ENCODE data around the gene TXLNA. TPM values are rescaled to one million over a fixed set of nuclear protein-coding genes. Genes with fewer than 3 reads are reported as not detected.
A peak's percentile ranks its signal among the peaks of the same experiment; 100 is the strongest.
"Not testable (repeated sequence)": the region's sequence is repeated elsewhere in the genome, so short reads cannot be mapped to it uniquely, and the experiment has no call there.

The TXLNA gene
- polyA plus RNA-seq, 1 donor (not counting 4 experiments of a cell fraction or from before 2014, with no cell fraction given): 20.0 TPM

DNA sequence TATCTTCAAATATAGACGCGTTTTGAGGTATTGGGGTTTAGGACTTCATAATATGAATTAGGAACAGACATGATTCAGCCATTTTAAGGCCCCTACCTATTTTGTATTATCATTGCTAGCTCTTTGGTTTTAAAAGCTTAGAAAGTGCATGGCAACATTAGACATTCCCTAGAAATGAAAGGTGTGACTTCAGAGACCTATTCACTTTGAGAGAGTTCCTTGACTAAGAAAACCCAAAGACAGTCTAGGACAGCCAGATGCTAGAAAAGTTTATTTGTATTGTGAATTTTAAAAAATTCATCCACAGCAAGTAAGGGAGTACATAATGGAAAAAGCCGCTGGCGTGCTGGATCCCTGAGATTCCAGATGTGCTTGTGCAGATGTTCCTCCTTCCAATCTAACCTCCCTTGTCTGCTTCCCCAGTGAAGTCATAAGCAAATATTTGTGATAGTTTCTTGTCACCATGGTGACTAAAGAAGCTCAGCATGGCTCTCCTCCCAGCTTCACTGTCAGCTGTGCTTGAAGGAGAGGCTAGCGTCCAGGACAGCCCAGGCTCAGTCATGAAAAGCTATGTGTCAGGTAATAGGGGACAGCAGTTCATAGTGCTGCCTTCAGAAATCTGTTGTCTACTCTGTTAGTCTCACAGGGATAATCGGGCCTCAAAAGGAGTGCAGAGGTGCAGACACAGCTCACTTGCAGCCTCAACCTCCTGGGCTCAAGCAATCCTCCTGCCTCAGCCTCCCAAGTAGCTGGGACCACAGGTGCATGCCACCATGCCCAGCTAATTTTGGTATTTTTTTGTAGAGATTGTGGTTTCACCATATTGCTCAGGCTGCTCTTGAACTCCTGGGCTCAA is 36.8 kb upstream of the TXLNA start:
- Histone ChIP-seq H3K9me1 (ENCODE audit: control insufficient read depth, extremely low read depth, insufficient read depth, low read length) (peaks cover 3% of the 10 kb centered on the region), H3K9ac (ENCODE audit: control insufficient read depth, extremely low read depth, insufficient read depth, low read length) (no peak overlapping the region), H3K79me2 (ENCODE audit: control insufficient read depth, insufficient read depth, low read length) (peaks cover 88% of the 10 kb centered on the region), H4K20me1 (ENCODE audit: control insufficient read depth, extremely low read depth, insufficient read depth, low read length) (no peaks in the 10 kb centered on the region), H3K4me2 (ENCODE audit: control insufficient read depth, extremely low read depth, insufficient read depth, low read depth, low read length) (no peak overlapping the region), H3K9me3 (ENCODE audit: control insufficient read depth, low read depth, low read length) (no peaks in the 10 kb centered on the region), H3K27me3 (ENCODE audit: control insufficient read depth, extremely low read depth, insufficient read depth, low read length) (no peaks in the 10 kb centered on the region), H2AFZ (ENCODE audit: control insufficient read depth, low read length) (no peak overlapping the region), H3K4me1 (ENCODE audit: control insufficient read depth, extremely low read depth, insufficient read depth, low read length) (peaks cover 28% of the 10 kb centered on the region), H3K27ac (ENCODE audit: control insufficient read depth, insufficient read depth, low read length) (peak overlapping the region; percentile 8), H3K4me3 (ENCODE audit: control insufficient read depth in 2 of 3, extremely low read depth in 1 of 3, insufficient read depth in 2 of 3, low read depth in 1 of 3, low read length in 3 of 3) (no peak overlapping the region), H3K36me3 (ENCODE audit: control insufficient read depth in 2 of 2, extremely low read depth in 1 of 2, insufficient read depth in 2 of 2, low read length in 2 of 2) (peaks cover 0 to 2% of the 10 kb centered on the region in 2 experiments)
- DNase-seq (ENCODE audit: low read depth, low spot score): no peak
- dilution Hi-C loops (cut with MboI; ENCODE audit: extremely low pct_ligation_motif_present, low sequenced_read_pairs): no loop called here
- no peak for TF ChIP-seq EZH2 (IDR thresholded peaks at IDR 0.05; ENCODE audit: low read length)
- TF ChIP-seq CTCF (optimal IDR thresholded peaks at IDR 0.05 in 1 of 3, IDR thresholded peaks at IDR 0.05 in 1 of 3, conservative IDR thresholded peaks at IDR 0.05 in 1 of 3; ENCODE audit: extremely low read depth in 1 of 3, insufficient read depth in 2 of 3, low read length in 3 of 3): no peak
- no peak for FAIRE-seq

DNA sequence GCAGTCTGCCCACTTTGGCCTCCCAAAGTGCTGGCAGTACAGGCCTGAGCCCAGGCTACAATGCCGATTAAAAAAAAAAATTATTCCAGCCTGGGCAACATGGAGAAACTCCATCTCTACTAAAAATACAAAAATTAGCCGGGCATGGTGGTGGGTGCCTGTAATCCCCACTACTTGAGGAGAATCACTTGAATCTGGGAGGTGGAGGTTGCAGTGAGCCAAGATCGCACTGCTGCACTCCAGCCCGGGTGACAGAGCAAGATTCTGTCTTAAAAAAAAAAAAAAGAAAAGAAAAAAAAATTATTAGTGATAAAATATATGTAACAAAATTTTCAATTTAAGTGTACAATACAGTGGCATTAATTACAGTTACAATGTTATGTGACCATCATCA is 36.2 kb upstream of the TXLNA start:
- dilution Hi-C loops (cut with MboI; ENCODE audit: extremely low pct_ligation_motif_present, low sequenced_read_pairs); H3K27me3 ChIP-seq (ENCODE audit: control insufficient read depth, extremely low read depth, insufficient read depth, low read length); H3K9ac ChIP-seq (ENCODE audit: control insufficient read depth, extremely low read depth, insufficient read depth, low read length); DNase-seq (ENCODE audit: low read depth, low spot score); H3K4me3 ChIP-seq (ENCODE audit: control insufficient read depth in 2 of 3, extremely low read depth in 1 of 3, insufficient read depth in 2 of 3, low read depth in 1 of 3, low read length in 3 of 3); H3K27ac ChIP-seq (ENCODE audit: control insufficient read depth, insufficient read depth, low read length); H4K20me1 ChIP-seq (ENCODE audit: control insufficient read depth, extremely low read depth, insufficient read depth, low read length); H3K9me3 ChIP-seq (ENCODE audit: control insufficient read depth, low read depth, low read length); H3K36me3 ChIP-seq (ENCODE audit: control insufficient read depth in 2 of 2, extremely low read depth in 1 of 2, insufficient read depth in 2 of 2, low read length in 2 of 2); H3K4me2 ChIP-seq (ENCODE audit: control insufficient read depth, extremely low read depth, insufficient read depth, low read depth, low read length); H2AFZ ChIP-seq (ENCODE audit: control insufficient read depth, low read length); H3K9me1 ChIP-seq (ENCODE audit: control insufficient read depth, extremely low read depth, insufficient read depth, low read length); FAIRE-seq: not testable (repeated sequence)
- H3K79me2 ChIP-seq (ENCODE audit: control insufficient read depth, insufficient read depth, low read length): peaks cover 92% of the 10 kb centered on the region
- H3K4me1 ChIP-seq (ENCODE audit: control insufficient read depth, extremely low read depth, insufficient read depth, low read length): peaks cover 28% of the 10 kb centered on the region

Data from keratinocyte (primary cell).